C1 segment of cervical spinal cord (tissue), 14 donors: ENCODE measurements around the gene CNTNAP2.

Experiments used
- DNase-seq, 14 donors: peaks; one replicate each; lab custom pipeline; 2025; lab: John Stamatoyannopoulos, UW

CNTNAP2 gene

GRCh38 chr7:146116521-146117222, at the start of gene CNTNAP2:
CNTNAP2 (plus strand) TSS chr7:146116801; CDS start chr7:146116877, 76 bp downstream.
- peak in 3 of 14 donors; percentile 5 to 80 (median 21) for DNase-seq

- DNase-seq: no peak
These were observed 48.7 kb upstream of the CNTNAP2 start for GRCh38 chr7:146067880-146068279.

GRCh38 chr7:146074195-146074765, 42.3 kb upstream of the CNTNAP2 start:
- DNase-seq: no peak

GRCh38 chr7:146076344-146076743, 40.3 kb upstream of the CNTNAP2 start:
- DNase-seq: no peak

GRCh38 chr7:146084086-146084485, 32.5 kb upstream of the CNTNAP2 start:
- DNase-seq: no peak

GRCh38 chr7:146090023-146090645, 26.5 kb upstream of the CNTNAP2 start:
- DNase-seq: peak in 1 of 14 donors; percentile 22

GRCh38 chr7:146094356-146094755, 22.2 kb upstream of the CNTNAP2 start:
- peak in 1 of 14 donors; percentile 54 for DNase-seq

- DNase-seq: no peak
These were observed 19.6 kb upstream of the CNTNAP2 start for GRCh38 chr7:146096994-146097393.

GRCh38 chr7:146106319-146106718, 10.3 kb upstream of the CNTNAP2 start:
- DNase-seq: no peak

GRCh38 chr7:146112755-146113154, 3.8 kb upstream of the CNTNAP2 start:
- no peak for DNase-seq

GRCh38 chr7:146115548-146115850, 1.1 kb upstream of the CNTNAP2 start:
- peak in 1 of 14 donors; percentile 88 for DNase-seq

- DNase-seq: peak in 12 of 14 donors; percentile 12 to 88 (median 31)
These were observed 615 bp upstream of the CNTNAP2 start for GRCh38 chr7:146115851-146116520.

- peak in 1 of 14 donors; percentile 18 for DNase-seq
These were observed 975 bp downstream of the CNTNAP2 start for GRCh38 chr7:146117576-146117975.

- DNase-seq: no peak
These were observed 2.4 kb downstream of the CNTNAP2 start for GRCh38 chr7:146119002-146119401.

- no peak for DNase-seq
These were observed 7.1 kb downstream of the CNTNAP2 start for GRCh38 chr7:146123715-146124114.

- no peak for DNase-seq
These were observed 10.3 kb downstream of the CNTNAP2 start for GRCh38 chr7:146126767-146127509.

GRCh38 chr7:146129296-146129695, 12.7 kb downstream of the CNTNAP2 start:
- no peak for DNase-seq

GRCh38 chr7:146129997-146130396, 13.4 kb downstream of the CNTNAP2 start:
- DNase-seq: no peak

- DNase-seq: no peak
These were observed 15.1 kb downstream of the CNTNAP2 start for GRCh38 chr7:146131701-146132100.

GRCh38 chr7:146136357-146136875, 19.8 kb downstream of the CNTNAP2 start:
- no peak for DNase-seq

GRCh38 chr7:146138926-146139325, 22.3 kb downstream of the CNTNAP2 start:
- DNase-seq: no peak
